Measurements from ENCODE around the gene SRPK3. TPM values are rescaled to one million over a fixed set of nuclear protein-coding genes. Genes with fewer than 3 reads are reported as not detected.
A peak's percentile ranks its signal among the peaks of the same experiment; 100 is the strongest.
"Not testable (repeated sequence)": the region's sequence is repeated elsewhere in the genome, so short reads cannot be mapped to it uniquely, and the experiment has no call there.

The SRPK3 gene
- total and polyA plus RNA-seq, 5 donors = 27.0 to 53.1 (median 36.5) TPM

DNA sequence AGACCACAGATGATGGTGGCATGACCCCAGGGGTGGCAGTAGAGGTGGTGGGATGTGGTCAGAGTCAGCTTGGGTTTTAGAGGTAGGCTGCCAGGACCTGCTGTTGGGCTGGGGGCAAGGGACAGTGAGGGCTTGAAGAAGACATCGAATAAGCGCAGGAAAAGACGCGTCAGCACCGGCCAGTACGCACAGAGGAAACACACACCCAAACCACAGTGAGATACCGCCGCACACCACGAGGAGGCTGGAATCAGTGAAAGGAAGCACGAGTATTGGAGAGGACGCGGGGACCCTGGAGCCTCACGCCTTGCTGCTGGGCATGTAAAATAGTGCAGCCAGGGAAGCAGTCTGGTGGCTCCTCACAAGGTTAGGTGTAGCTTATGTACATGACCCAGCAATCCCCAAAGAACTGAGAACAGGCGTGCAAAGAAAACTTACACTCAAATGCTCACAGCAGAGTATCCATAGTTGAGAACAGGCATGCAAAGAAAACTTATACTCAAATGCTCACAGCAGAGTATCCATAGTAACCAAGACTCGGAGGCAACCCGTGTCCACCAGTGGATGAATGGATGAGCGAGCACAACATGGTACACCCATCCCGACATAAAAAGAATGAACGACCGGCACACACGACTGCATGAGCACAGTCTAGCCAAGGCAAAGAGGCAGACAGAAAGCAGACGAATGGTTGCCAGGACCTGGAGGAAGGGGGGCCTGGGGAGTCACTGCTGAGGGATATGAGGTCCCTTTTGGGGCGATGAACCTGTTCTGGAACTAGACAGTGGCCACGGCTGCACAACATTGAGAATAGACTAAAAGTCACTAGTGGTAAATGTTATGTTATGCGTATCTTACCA lies 36.2 kb downstream of the SRPK3 start:
- Histone ChIP-seq H3K27me3 (ENCODE audit: control insufficient read depth, insufficient read depth) (no peaks in the 10 kb centered on the region), H3K4me1 (ENCODE audit: control insufficient read depth, insufficient read depth, low read length) (no peaks in the 10 kb centered on the region), H3K27ac (ENCODE audit: low read length) (no peak overlapping the region), H3K4me3 (ENCODE audit: low read length) (no peak overlapping the region), H3K9me3 (ENCODE audit: control insufficient read depth, low read length) (no peaks in the 10 kb centered on the region)
- DNase-seq = peak in 1 of 3 donors; percentile 65
- ATAC-seq = peak in 1 of 2 donors; percentile 58
- 72% methylated on average over 25 of the region's 25 CpGs for WGBS
- intact Hi-C loops (cut with DNase I) = no loop called here

- DNase-seq; H3K9me3 ChIP-seq (ENCODE audit: control insufficient read depth, low read length); H3K27ac ChIP-seq (ENCODE audit: low read length); intact Hi-C loops (cut with DNase I); H3K27me3 ChIP-seq (ENCODE audit: control insufficient read depth, insufficient read depth); H3K4me3 ChIP-seq (ENCODE audit: low read length); ATAC-seq; H3K4me1 ChIP-seq (ENCODE audit: control insufficient read depth, insufficient read depth, low read length): not testable (repeated sequence)
- WGBS = 97% methylated on average over 9 of the region's 9 CpGs
Observed at GRCh38 chrX:153818064-153818463, 37.2 kb downstream of the SRPK3 start.

- 6% methylated on average over 65 of the region's 67 CpGs for WGBS
- peak overlapping the region; percentile 24 for H3K4me3 ChIP-seq (ENCODE audit: low read length)
- no peaks in the 10 kb centered on the region for H3K9me3 ChIP-seq (ENCODE audit: control insufficient read depth, low read length)
- DNase-seq (peak; percentile 55 to 86 (median 77)), ATAC-seq (peak; percentile 87 to 88)
- no peak overlapping the region for H3K27ac ChIP-seq (ENCODE audit: low read length)
- H3K4me1 ChIP-seq (ENCODE audit: control insufficient read depth, insufficient read depth, low read length) = no peaks in the 10 kb centered on the region
- intact Hi-C loops (cut with DNase I) = no loop called here
- no peaks in the 10 kb centered on the region for H3K27me3 ChIP-seq (ENCODE audit: control insufficient read depth, insufficient read depth)
Observed at GRCh38 chrX:153818571-153819383, 37.9 kb downstream of the SRPK3 start.

DNA sequence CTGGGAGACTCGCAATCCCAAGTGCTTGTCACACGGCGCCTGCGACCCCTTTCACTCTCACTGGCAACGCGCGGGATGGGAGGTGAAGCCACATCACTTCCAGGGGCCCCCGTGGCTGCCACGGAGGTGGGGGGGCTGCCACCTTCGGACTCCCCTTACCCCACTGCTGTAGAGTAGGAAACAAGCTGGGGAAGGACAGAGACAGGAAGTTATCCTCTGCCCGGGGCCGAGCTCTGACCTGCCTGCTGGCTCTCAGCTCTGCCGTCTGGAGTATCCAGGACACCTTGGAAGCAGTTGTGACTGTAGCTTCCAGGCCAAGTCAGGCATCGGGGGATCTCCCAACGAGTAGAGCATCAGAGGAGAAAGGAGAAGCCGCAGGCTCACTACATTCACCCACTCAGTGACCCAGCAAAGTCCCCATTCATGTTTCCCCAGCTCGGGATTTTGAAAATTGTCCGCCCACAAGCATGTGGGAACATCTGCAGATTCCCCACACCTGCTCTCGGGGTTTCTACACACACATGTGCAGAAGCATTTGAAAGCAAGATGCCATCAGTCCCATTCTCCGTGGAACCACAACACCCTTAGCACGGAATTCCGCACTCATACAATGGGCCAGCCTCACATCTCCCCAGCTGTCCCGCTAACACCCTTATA lies 38.7 kb downstream of the SRPK3 start:
- no peaks in the 10 kb centered on the region for H3K27me3 ChIP-seq (ENCODE audit: control insufficient read depth, insufficient read depth)
- H3K9me3 ChIP-seq (ENCODE audit: control insufficient read depth, low read length) = no peaks in the 10 kb centered on the region
- H3K27ac ChIP-seq (ENCODE audit: low read length) = no peak overlapping the region
- peak overlapping the region; percentile 24 for H3K4me3 ChIP-seq (ENCODE audit: low read length)
- WGBS = 30% methylated on average over 23 of the region's 23 CpGs
- no peak for DNase-seq
- ATAC-seq = peak in 1 of 2 donors; percentile 18
- intact Hi-C loops (cut with DNase I) = no loop called here
- no peaks in the 10 kb centered on the region for H3K4me1 ChIP-seq (ENCODE audit: control insufficient read depth, insufficient read depth, low read length)

DNA sequence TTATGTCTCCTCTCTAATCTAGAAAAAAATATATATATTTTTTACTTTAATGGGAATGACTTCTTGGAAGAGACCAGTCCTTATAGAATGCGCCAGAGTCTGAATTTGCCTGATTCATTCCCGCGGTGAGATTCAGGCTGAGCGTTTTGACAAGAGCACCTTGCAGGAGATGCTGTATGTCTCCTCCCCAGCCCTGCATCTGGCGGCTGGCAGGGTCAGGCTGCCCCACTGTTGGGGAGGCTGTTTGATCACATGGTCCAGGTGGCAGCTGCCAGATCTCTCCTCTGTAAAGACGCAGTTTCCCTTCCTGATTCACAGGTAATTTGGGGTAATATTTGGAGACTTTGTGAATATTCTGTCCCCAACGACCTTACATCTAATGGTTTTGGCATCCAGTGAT lies 39.8 kb downstream of the SRPK3 start:
- no peak overlapping the region for H3K4me3 ChIP-seq (ENCODE audit: low read length)
- no peaks in the 10 kb centered on the region for H3K27me3 ChIP-seq (ENCODE audit: control insufficient read depth, insufficient read depth)
- no peak for DNase-seq
- WGBS = 87% methylated on average over 7 of the region's 7 CpGs
- H3K9me3 ChIP-seq (ENCODE audit: control insufficient read depth, low read length) = no peaks in the 10 kb centered on the region
- no peaks in the 10 kb centered on the region for H3K4me1 ChIP-seq (ENCODE audit: control insufficient read depth, insufficient read depth, low read length)
- ATAC-seq = no peak
- H3K27ac ChIP-seq (ENCODE audit: low read length) = no peak overlapping the region
- intact Hi-C loops (cut with DNase I) = no loop called here

DNA sequence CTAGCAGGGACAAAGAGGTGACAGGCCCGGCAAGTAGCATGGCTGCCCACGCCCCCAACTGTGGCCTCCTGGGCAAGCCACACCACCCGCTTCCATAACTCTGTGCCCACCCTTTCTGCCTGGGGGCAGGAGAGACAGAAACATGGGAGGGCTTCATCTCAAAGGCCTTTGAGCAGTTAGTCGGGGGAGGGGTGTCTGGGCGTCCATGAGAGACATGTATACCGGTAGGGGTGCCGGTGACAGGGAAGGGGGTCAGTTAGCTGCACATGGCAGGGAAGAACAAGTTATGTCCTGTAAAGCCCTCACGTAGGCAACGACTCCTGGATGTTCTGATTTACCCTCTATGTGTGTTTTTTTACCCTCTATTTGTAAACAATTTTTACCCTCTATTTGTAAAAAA lies 40.2 kb downstream of the SRPK3 start:
- Histone ChIP-seq H3K4me3 (ENCODE audit: low read length) (no peak overlapping the region), H3K27ac (ENCODE audit: low read length) (no peak overlapping the region), H3K27me3 (ENCODE audit: control insufficient read depth, insufficient read depth) (no peaks in the 10 kb centered on the region), H3K9me3 (ENCODE audit: control insufficient read depth, low read length) (no peaks in the 10 kb centered on the region), H3K4me1 (ENCODE audit: control insufficient read depth, insufficient read depth, low read length) (no peaks in the 10 kb centered on the region)
- intact Hi-C loops (cut with DNase I) = no loop called here
- DNase-seq (no peak), ATAC-seq (no peak)
- 91% methylated on average over 9 of the region's 9 CpGs for WGBS

DNA sequence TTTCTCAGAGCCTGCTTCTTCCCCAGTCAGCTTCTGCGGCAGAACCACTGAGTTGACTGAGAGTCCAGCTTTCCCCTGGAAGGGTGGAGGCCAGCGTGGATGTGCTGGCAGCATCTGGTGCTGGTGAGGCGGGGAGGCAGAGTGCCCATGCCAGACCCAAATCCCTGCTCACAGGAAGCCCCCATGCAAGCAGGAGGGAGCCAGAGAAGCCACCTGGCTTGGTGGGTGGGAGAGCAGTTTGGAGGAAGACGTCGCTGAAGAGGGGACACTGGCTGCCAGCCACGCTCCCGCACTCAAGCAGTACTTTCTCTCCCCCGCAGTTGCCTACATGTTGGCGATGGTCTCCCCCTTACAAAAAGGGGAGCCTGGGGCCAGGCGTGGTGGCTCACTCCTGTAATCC lies 43.5 kb downstream of the SRPK3 start:
- WGBS = 84% methylated on average over 10 of the region's 10 CpGs
- ATAC-seq = no peak
- Histone ChIP-seq H3K9me3 (ENCODE audit: control insufficient read depth, low read length) (no peaks in the 10 kb centered on the region), H3K4me3 (ENCODE audit: low read length) (no peak overlapping the region), H3K4me1 (ENCODE audit: control insufficient read depth, insufficient read depth, low read length) (no peaks in the 10 kb centered on the region), H3K27ac (ENCODE audit: low read length) (no peak overlapping the region), H3K27me3 (ENCODE audit: control insufficient read depth, insufficient read depth) (no peaks in the 10 kb centered on the region)
- intact Hi-C loops (cut with DNase I) = no loop called here
- no peak for DNase-seq

- DNase-seq = no peak
- Histone ChIP-seq H3K27me3 (ENCODE audit: control insufficient read depth, insufficient read depth) (no peaks in the 10 kb centered on the region), H3K27ac (ENCODE audit: low read length) (no peak overlapping the region), H3K9me3 (ENCODE audit: control insufficient read depth, low read length) (no peaks in the 10 kb centered on the region), H3K4me1 (ENCODE audit: control insufficient read depth, insufficient read depth, low read length) (no peaks in the 10 kb centered on the region), H3K4me3 (ENCODE audit: low read length) (no peak overlapping the region)
- ATAC-seq = no peak
- intact Hi-C loops (cut with DNase I) = no loop called here
- WGBS = 84% methylated on average over 8 of the region's 8 CpGs
Observed at GRCh38 chrX:153825042-153825441, 44.2 kb downstream of the SRPK3 start.

GRCh38 chrX:153827016-153827415 lies 46.2 kb downstream of the SRPK3 start:
- H3K9me3 ChIP-seq (ENCODE audit: control insufficient read depth, low read length) = no peaks in the 10 kb centered on the region
- intact Hi-C loops (cut with DNase I) = no loop called here
- H3K27ac ChIP-seq (ENCODE audit: low read length) = no peak overlapping the region
- no peak overlapping the region for H3K4me3 ChIP-seq (ENCODE audit: low read length)
- no peaks in the 10 kb centered on the region for H3K4me1 ChIP-seq (ENCODE audit: control insufficient read depth, insufficient read depth, low read length)
- ATAC-seq = no peak
- H3K27me3 ChIP-seq (ENCODE audit: control insufficient read depth, insufficient read depth) = no peaks in the 10 kb centered on the region
- WGBS = 78% methylated on average over 3 of the region's 3 CpGs
- DNase-seq = no peak

DNA sequence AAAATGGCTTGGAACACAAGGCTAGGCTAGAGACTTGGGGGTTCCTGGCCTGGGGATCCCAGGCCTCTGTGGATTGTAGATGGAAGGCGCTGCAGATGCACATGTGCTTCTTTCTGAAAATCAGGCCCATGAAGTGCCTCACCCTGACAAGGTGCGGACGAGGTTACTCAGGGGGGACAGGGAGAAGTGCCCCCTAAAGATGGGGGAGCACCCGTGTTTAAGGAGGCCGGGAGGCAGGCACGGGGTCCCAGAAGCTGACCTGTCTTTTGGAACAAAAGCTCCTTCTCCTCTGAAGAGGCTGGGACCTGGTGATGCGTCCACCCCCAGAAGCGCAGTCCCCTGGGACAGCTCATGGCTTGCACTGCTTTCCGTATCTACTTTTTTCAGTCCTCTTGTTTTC lies 47.1 kb downstream of the SRPK3 start:
- H3K27ac ChIP-seq (ENCODE audit: low read length) = no peak overlapping the region
- ATAC-seq (no peak), DNase-seq (no peak)
- no peaks in the 10 kb centered on the region for H3K27me3 ChIP-seq (ENCODE audit: control insufficient read depth, insufficient read depth)
- WGBS = 81% methylated on average over 9 of the region's 9 CpGs
- H3K9me3 ChIP-seq (ENCODE audit: control insufficient read depth, low read length) = no peaks in the 10 kb centered on the region
- H3K4me3 ChIP-seq (ENCODE audit: low read length) = no peak overlapping the region
- intact Hi-C loops (cut with DNase I) = no loop called here
- H3K4me1 ChIP-seq (ENCODE audit: control insufficient read depth, insufficient read depth, low read length) = no peaks in the 10 kb centered on the region

DNA sequence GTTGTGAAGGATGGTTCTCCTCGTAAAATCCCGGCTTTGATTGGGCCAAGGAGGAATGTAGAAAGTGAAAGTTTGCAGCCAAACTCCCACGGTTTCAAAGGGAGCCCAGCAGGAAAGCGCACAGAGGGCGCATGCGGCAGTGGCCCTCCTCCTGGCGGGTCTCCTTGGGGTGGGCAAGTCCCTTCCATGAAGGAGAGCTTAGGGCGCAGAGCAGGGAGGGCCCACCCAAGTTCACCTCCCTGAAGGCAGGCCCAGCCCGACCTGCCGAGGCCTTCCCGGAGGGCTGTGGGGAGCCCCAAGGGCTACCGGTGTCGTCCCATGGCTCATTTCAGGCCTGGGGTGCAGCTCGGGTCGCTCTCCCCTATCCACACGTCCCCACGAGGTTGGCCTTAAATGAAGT lies 47.5 kb downstream of the SRPK3 start:
- no peaks in the 10 kb centered on the region for H3K27me3 ChIP-seq (ENCODE audit: control insufficient read depth, insufficient read depth)
- intact Hi-C loops (cut with DNase I) = no loop called here
- 47% methylated on average over 17 of the region's 17 CpGs for WGBS
- H3K27ac ChIP-seq (ENCODE audit: low read length) = no peak overlapping the region
- H3K9me3 ChIP-seq (ENCODE audit: control insufficient read depth, low read length) = no peaks in the 10 kb centered on the region
- ATAC-seq (no peak), DNase-seq (no peak)
- no peaks in the 10 kb centered on the region for H3K4me1 ChIP-seq (ENCODE audit: control insufficient read depth, insufficient read depth, low read length)
- no peak overlapping the region for H3K4me3 ChIP-seq (ENCODE audit: low read length)

Measured in right cardiac atrium (tissue), 5 donors.